MCF 10A (cell line): ENCODE data around the gene WDR86. TPM values are rescaled to one million over a fixed set of nuclear protein-coding genes. Genes with fewer than 3 reads are reported as not detected.
A peak's percentile ranks its signal among the peaks of the same experiment; 100 is the strongest.

Experiments
- BruUV-seq: library from RNA; stranded (reverse); fragments of 400-500 nt; replicated peaks from 2 replicates; lab custom pipeline; 2021; lab: Mats Ljungman, UMichigan
- CTCF ChIA-PET: fragments of 300-600 bp; sonication (Branson Sonifier 250); formaldehyde crosslinking; extraction: SDS; loops from one replicate; lab custom pipeline; 2021; ENCODE audit warnings: antibody characterized with exemption, inconsistent platforms; lab: Yijun Ruan, JAX
- POLR2A ChIA-PET: fragments of 300-600, 350-650 bp; sonication (Branson Sonifier 250); formaldehyde crosslinking; extraction: SDS; loops from one replicate; lab custom pipeline; 2020; ENCODE audit warnings: antibody characterized with exemption, inconsistent platforms; lab: Yijun Ruan, JAX
- DNase-seq: peaks from one replicate; pipeline ENCODE4 v3.0.0-alpha.2; 2018; ENCODE audit not compliant: unreplicated experiment
- H3K27ac Mint-ChIP-seq: one replicate; pipeline ENCODE4 v1.8.0; 2022; ENCODE audit warnings: mild to moderate bottlenecking, low read depth, mixed read lengths; ENCODE audit not compliant: unreplicated experiment
- H3K27me3 Mint-ChIP-seq: one replicate; pipeline ENCODE4 v1.8.0; 2022; ENCODE audit warnings: mixed read lengths; ENCODE audit not compliant: insufficient read depth, unreplicated experiment
- H3K36me3 Mint-ChIP-seq: one replicate; pipeline ENCODE4 v1.8.0; 2022; ENCODE audit warnings: mild to moderate bottlenecking, moderate library complexity, mixed read lengths; ENCODE audit not compliant: insufficient read depth, unreplicated experiment
- H3K4me1 Mint-ChIP-seq: one replicate; pipeline ENCODE4 v1.8.0; 2022; ENCODE audit warnings: mixed read lengths; ENCODE audit not compliant: insufficient read depth, unreplicated experiment
- H3K4me3 Mint-ChIP-seq: one replicate; pipeline ENCODE4 v1.8.0; 2022; ENCODE audit warnings: mild to moderate bottlenecking, moderate library complexity, mixed read lengths; ENCODE audit not compliant: unreplicated experiment
- H3K9me3 Mint-ChIP-seq: one replicate; pipeline ENCODE4 v1.8.0; 2022; ENCODE audit warnings: mixed read lengths; ENCODE audit not compliant: unreplicated experiment
- intact Hi-C: fragments of 100-400 bp; cut with micrococcal nuclease; formaldehyde crosslinking; loops from 2 replicates; pipeline ENCODE4 v1.14.1; 2022
- total RNA-seq: library from RNA; stranded (reverse); gene quantifications from 2 replicates; pipeline ENCODE4 v1.2.3, GENCODE V29; 2022
- TF ChIP-seq, protein P1 (sequence below): fragments of 200-600 bp; IDR thresholded peaks from one replicate; pipeline ENCODE4 v1.8.0; 2022; ENCODE audit warnings: antibody characterized with exemption, mild to moderate bottlenecking; ENCODE audit not compliant: unreplicated experiment

Gene WDR86
- total RNA-seq, 1 experiment from 2014 or later = not detected

DNA sequence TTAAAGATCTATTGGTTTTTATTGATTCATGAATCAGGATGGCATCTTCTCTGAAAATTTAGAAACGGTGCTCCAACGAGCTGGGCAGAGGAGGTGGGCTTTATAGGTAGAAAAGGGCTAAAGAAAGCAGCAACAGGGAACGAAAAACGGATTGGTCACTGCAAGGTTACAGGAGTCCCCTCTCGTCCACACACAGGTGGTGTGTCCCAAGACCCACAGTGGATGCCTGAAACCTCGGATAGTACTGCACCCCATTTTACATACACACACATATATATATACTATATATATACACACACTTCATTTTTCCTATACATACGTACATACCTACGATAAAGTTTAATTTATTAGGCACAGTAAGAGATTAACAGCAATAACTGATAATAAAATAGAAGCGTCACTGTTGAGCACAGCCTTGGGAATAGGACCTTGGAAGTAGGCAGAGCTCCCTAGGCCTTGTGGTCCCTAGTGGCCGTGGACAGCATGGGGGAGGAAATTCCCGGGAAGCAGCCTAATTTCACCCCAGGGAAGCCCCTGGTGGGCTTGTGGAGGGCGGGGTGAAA is 69.0 kb downstream of the WDR86 start:
- TF ChIP-seq, protein P1, sequence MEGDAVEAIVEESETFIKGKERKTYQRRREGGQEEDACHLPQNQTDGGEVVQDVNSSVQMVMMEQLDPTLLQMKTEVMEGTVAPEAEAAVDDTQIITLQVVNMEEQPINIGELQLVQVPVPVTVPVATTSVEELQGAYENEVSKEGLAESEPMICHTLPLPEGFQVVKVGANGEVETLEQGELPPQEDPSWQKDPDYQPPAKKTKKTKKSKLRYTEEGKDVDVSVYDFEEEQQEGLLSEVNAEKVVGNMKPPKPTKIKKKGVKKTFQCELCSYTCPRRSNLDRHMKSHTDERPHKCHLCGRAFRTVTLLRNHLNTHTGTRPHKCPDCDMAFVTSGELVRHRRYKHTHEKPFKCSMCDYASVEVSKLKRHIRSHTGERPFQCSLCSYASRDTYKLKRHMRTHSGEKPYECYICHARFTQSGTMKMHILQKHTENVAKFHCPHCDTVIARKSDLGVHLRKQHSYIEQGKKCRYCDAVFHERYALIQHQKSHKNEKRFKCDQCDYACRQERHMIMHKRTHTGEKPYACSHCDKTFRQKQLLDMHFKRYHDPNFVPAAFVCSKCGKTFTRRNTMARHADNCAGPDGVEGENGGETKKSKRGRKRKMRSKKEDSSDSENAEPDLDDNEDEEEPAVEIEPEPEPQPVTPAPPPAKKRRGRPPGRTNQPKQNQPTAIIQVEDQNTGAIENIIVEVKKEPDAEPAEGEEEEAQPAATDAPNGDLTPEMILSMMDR = no peak
- no peak overlapping the region for H3K27ac Mint-ChIP-seq

DNA sequence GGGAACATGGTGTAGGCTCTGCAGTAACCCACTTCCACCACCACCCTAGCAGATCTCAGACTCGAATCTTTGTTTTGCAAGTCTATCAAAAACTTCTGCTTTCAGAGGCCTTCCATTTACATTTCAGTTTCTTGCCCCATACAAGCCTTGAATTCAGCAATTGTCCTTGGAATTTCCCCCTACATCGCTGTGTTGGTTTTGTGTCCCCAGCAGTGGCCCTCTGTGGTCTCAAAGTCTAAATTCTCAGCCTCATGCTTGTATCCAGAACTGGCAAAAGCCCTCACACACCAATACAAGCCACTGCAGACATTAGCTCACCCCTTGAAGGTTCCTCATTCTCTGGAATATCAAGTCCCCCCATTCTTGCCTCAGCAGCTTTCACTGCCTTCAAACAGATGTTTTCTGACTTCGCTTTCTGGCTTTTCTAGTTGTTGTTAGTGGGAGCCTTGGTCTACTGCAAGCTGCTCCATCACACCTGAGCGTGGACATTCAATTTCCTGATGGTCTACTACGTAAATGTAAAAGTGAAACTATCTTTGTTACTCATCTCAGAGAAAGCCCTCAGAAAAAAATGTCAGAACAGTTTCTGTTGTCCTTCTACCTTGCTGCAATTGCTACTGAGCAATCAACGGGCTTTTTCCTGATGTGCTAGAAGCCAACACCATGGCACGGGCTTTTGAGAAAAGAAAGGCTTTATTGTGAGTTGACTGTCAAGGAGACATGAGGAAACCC is 70.0 kb downstream of the WDR86 start:
- CTCF ChIA-PET = interaction anchor here (0.7 to 1.5 kb wide), 5 partner anchors 9 to 28 kb away, joined by 3 to 5 read pairs (median 3); no protein-coding TSS in a partner anchor
- no peak for DNase-seq
- BruUV-seq = no TSS peak
- Mint-ChIP-seq H3K4me3 (no peak overlapping the region), H3K27ac (no peak overlapping the region), H3K36me3 (peaks cover 9% of the 10 kb centered on the region), H3K27me3 (no peaks in the 10 kb centered on the region), H3K9me3 (no peaks in the 10 kb centered on the region), H3K4me1 (no peaks in the 10 kb centered on the region)
- POLR2A ChIA-PET = interaction anchor here (0.8 to 1.1 kb wide), 2 partner anchors 29 to 113 kb away, joined by 4 read pairs; no protein-coding TSS in a partner anchor
- TF ChIP-seq, protein P1 = no peak
- intact Hi-C loops = no loop called here

More for the DNA sequence above, 69.0 kb downstream of the WDR86 start:
- Mint-ChIP-seq H3K9me3 (no peaks in the 10 kb centered on the region), H3K4me1 (no peaks in the 10 kb centered on the region), H3K27me3 (no peaks in the 10 kb centered on the region), H3K36me3 (peaks cover 20% of the 10 kb centered on the region), H3K4me3 (peak overlapping the region; percentile 77)
- ChIA-PET CTCF (interaction anchor here (0.7 to 1.5 kb wide), 6 partner anchors 8 to 929 kb away, joined by 3 to 6 read pairs (median 4); no protein-coding TSS in a partner anchor), POLR2A (interaction anchor here (0.7 to 1.4 kb wide), 8 partner anchors 10 to 225 kb away, joined by 3 to 6 read pairs (median 4); partner anchors contain the start of gene ABCF2)
- DNase-seq = no peak
- intact Hi-C loops = no loop called here
- BruUV-seq = no TSS peak

DNA sequence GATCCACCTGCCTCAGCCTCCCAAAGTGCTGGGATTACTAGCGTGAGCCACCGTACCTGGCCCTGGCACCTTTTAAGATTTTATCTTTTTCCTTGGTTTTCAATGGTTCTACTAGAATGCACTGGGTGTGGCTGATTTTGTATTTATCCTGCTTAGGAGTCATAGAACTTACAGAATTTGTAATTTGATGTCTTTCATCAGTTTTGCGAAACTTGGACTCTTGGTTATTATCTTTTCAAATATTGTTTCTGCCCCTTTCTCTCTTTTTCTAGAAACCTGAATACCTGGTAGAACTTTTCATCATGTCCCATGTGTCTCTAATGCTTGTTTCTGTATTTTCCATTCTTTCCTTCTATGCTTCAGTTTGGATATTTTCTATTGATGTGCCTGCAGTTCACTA is 71.0 kb downstream of the WDR86 start:
- intact Hi-C loops = no loop called here
- peaks cover 3% of the 10 kb centered on the region for H3K36me3 Mint-ChIP-seq
- H3K27ac Mint-ChIP-seq = no peak overlapping the region
- no peaks in the 10 kb centered on the region for H3K9me3 Mint-ChIP-seq
- no peaks in the 10 kb centered on the region for H3K4me1 Mint-ChIP-seq
- no peak for DNase-seq
- ChIA-PET CTCF (interaction anchor here (0.5 to 0.8 kb wide), 2 partner anchors 12 to 143 kb away, joined by 3 to 5 read pairs; no protein-coding TSS in a partner anchor), POLR2A (interaction anchor here (1.1 kb wide), 1 partner anchor 30 kb away, joined by 4 read pairs; no protein-coding TSS in a partner anchor)
- TF ChIP-seq, protein P1 = no peak
- no TSS peak for BruUV-seq
- H3K4me3 Mint-ChIP-seq = no peak overlapping the region
- no peaks in the 10 kb centered on the region for H3K27me3 Mint-ChIP-seq

DNA sequence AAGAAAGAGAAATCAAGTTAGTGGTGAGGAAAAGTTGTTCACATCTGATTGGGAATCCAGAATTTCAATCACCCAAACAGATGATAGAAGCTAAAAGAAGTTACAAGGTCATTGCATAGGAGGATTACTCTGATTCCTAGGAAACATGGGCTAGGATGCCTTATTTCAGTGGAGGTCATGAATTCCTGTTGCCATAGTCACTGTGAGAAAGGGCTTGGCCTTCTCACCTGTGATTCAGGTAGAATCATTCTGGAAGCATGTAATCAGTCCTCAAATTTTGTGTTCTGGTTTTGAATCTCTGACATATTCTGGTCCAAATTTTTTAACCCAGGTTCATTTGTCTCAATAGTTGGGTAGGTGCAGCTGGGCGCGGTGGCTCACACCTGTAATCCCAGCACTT is 72.5 kb downstream of the WDR86 start:
- Mint-ChIP-seq H3K36me3 (no peaks in the 10 kb centered on the region), H3K4me3 (no peak overlapping the region), H3K9me3 (no peaks in the 10 kb centered on the region), H3K4me1 (no peaks in the 10 kb centered on the region), H3K27ac (no peak overlapping the region), H3K27me3 (no peaks in the 10 kb centered on the region)
- TF ChIP-seq, protein P1 = no peak
- CTCF ChIA-PET = interaction anchor here (0.6 kb wide), 2 partner anchors 47 to 114 kb away, joined by 3 read pairs; no protein-coding TSS in a partner anchor
- DNase-seq = no peak
- intact Hi-C loops = no loop called here
- POLR2A ChIA-PET = no interaction called here
- no TSS peak for BruUV-seq
